AG09319 (cell line): ENCODE data around the gene MIGA2.

Experiments used
- DNase-seq: peaks from one replicate; pipeline ENCODE4 v3.0.0-alpha.2; 2010; ENCODE audit warnings: low read depth; ENCODE audit errors: extremely low read depth
- CTCF ChIP-seq: IDR thresholded peaks from 2 replicates; pipeline ENCODE4 v1.5.1; 2011; ENCODE audit warnings: low read depth, mild to moderate bottlenecking, inconsistent platforms, low read length, moderate library complexity

The MIGA2 gene

GRCh38 chr9:129058965-129059795 is 22.8 kb downstream of the MIGA2 start:
- TF ChIP-seq CTCF, result no peak
- no peak for DNase-seq

DNA sequence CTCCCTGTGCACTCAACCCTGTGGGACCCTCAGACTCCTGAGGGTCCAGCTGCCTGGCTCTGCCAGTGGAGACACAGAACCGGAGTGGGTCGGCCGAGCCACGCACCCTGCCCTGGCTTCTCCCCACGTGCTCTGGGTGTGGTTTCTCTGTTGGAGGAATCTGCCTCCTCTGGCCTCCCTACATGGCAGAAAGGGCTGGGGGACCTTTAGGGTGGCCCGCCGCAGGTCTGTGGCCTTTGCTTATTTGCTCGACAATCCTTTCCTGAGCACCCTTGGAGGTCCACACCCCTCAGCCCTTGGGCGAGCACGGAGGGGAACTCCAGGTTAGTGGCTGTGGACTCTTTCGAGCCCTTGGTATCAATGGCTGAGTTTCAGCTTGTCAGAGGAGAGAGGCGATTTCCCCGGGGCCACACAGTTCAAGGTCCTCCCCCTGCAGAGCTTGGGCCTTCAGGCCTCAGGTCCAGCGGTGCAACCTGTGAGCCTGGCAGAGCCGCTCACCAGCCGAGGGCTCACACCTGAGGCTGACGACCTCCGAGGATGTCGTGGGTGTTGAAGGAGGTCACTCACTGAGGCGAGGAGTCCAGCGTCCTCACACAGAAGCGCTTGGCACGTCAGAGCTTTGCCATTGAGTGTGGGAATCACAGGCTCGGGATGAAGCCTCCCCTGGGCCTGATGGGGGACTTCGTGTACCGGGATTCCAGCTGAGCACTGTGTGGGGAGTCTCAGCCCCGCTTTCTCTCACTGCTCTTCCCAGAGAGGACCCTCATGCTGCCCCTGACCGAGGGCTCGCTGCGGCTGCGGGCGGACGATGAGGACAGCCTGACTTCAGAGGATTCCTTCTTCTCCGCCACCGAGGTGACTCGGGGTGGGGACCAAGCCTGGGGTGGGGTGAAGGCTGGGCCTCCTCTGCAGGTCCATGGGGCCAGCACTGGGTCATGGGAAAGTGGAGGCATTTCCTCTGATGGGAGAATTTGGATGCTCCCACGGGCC is 23.7 kb downstream of the MIGA2 start:
- no peak for DNase-seq
- no peak for TF ChIP-seq CTCF

DNA sequence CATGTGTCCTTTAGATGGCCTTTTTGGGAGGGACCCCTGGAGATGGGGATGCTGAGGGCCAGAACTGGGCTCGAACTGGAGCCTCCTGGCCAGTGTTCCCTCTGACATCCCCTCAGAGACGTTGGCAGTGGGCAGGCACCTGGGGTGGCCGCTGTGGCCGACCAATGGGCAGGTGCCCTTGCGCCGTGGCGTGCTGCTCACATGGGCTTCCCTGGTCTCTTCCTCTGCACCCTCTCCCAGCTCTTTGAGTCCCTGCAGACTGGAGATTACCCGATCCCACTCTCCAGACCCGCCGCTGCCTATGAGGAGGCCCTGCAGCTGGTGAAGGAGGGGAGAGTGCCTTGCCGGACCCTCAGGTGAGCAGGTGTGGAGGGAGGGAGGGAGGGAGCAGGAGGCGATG is 24.6 kb downstream of the MIGA2 start:
- TF ChIP-seq CTCF, result no peak

DNA sequence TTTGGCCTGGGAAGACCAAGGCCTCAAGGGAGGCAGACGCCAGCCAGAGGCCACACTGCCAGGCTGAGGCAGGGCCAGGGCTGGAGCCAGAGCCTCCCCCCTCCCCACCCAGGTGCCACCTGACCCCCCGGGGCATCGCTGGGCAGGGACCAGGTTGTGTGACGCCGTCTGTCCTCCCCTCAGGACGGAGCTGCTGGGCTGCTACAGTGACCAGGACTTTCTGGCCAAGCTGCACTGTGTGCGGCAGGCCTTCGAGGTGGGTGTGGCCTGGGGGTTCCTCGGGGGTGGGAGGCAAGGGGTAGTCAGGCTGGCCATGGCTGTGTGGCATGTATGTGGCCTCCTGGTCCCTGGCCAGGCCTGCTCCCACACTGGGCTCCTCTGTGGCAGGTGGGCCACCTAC is 26.6 kb downstream of the MIGA2 start:
- DNase-seq, result no peak
- TF ChIP-seq CTCF, result no peak

More for the DNA sequence above, 24.6 kb downstream of the MIGA2 start:
- no peak for DNase-seq

GRCh38 chr9:129064499-129064908 is 28.1 kb downstream of the MIGA2 start:
- DNase-seq, result no peak

GRCh38 chr9:129068110-129068509 is 31.7 kb downstream of the MIGA2 start:
- no peak for DNase-seq
- TF ChIP-seq CTCF, result no peak

More at GRCh38 chr9:129064499-129064908, 28.1 kb downstream of the MIGA2 start:
- TF ChIP-seq CTCF, result no peak
